NCI-H748 treated with DMSO at 0.1 percent for 48 hours (cell line): ENCODE data around the gene GRPEL1.

Experiments
- DNase-seq: peaks from one replicate; lab custom pipeline; 2025; lab: John Stamatoyannopoulos, UW

Gene GRPEL1

DNA sequence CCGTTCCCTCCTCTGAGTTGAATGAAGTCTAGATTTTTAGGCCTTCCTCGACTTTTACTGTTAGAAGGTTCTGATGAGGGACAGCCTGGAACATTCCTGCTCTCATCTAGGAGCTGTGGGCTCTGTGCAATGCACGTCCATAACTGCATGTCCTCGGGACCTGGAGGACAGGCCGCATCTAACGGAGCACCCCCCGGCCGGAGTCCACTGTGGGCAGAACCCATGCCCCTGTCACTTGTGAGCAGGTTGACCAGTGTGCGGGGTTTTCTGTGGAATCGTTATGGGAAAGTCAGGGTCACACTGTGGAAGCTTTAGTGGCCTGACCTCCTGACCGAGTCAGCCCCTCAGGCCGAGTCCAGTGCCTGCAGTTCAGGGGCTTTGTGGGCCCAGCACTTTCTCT, 44.0 kb downstream of the GRPEL1 start:
- DNase-seq = no peak

DNA sequence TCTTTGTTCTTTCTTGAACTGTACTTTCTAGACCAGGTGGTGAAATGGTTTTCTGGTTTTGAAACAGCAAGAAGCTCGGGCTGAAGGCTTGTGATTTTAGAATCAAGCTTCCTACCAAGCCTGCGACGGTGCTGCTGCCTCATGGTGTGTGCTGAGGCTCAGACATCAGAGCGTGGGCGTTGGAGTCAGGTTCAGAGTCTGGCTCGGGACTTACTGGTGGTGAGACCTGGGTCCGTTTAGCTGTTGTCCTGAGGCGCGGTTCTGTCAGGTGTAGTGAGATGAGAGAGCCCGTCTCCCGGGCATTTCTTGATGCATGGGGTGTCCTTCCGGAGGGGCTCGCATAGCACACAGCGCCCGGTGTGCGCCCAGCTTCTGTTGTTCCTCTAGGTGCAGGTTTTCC, 44.4 kb downstream of the GRPEL1 start:
- DNase-seq = no peak

DNA sequence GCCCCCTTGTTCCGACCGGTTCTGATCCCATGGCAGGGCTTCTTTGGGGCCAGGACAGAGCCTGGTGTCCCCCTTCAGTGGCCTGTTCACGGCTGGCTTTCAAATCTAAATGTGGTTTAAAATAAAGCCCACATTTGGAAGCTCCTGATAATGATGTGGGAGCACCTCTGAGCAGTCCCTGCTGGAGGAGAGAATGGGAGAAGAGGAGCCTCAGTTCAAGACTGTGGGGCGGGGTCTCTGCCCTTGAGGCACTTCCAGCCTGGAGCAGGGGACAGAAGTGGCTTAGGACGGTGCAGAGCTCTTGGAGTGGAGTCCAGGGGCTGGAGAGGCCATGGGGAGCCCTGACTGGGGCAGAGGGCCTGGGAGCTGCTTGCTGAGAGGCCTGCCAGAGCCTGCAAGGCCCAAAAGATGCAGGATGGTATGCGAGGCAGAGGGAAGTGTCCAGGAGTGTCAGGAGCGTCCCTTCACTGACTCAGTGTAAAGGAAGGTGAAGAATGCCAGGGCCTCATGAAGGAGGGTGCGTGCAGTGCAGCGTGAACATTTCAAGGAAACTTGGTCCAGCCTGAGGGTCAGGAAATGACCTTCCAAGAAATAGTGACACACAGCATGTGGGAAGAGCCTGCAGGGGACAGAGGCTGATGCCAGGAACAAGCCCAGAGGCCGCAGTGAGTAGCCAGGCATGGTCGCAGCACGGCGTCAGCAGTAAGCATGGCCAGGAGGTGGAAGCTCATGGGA, 45.8 kb downstream of the GRPEL1 start:
- no peak for DNase-seq

DNA sequence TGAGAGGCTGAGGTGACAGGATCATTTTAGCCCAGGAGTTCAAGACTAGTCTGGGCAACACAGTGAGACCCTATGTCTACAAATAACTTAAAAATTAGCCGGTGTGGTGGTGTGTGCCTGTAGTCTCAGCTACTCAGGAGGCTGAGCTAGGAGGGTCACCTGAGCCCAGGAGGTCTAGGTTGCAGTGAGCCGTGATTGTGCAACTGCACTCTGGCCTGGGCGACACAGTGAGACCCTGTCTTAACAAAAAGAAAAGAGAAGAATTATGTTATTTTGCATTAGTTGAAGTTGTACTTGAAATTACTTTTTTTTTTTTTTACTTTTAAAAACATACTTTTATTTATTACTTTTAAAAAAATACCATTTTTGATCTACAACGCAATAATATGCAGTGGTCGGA, 46.5 kb downstream of the GRPEL1 start:
- no peak for DNase-seq

DNA sequence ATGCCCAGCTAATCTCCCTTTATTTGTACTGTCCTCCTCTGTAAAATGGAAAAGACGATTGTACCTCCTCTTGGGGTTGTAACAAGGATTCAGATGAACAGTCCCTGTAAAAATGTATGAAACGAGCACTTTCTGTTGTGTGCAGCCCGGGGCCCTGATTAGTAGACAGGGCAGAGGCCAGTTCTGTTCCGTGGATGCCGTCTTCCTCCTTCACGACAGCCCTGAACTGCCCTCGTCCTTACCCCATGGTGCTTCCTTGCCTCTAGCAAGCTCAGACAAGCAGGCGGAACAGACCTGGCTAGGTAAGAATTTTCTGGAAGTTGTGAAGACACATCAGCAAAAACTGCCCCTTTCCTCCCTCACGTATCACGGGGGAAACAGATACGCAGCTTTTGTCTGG, 47.0 kb downstream of the GRPEL1 start:
- DNase-seq = no peak

DNA sequence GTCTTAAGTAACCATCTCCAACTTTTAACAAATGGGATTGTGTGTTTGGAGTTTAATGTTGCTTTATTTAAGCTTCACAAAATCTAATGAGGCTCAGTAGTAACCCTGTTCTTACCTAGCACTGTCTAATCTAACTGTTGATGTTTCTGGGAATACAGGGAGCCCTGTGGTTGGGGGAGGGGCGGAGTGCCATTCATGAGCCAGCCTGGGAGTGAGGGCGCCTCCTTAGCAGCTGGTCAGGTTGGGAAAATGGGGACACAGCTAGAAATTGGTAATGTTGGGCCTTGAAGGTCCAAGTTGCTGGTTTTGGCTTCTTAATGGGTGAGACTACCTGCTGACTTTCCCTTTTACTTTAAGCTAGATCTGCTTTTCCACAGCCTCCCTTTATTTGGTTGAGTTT, 47.6 kb downstream of the GRPEL1 start:
- no peak for DNase-seq

DNA sequence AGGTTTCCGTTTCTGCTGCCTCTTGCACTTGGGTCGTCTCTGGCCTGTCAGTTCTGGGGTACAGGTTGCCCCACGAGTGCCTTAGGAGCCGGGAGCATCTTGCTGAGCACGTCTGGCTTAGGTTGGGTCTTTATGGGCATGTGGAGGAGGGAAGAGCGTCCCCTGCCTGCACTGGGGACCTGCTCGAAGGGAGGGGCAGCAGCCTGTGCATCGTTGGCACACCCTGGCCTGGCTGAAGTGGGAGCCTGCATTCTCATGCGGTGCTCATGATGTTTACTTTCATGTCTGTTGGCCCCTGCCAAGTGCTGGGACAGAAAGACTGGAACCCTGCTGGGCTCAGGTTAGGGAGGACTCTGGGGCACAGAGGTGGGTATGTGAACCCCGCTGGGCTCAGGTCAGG, 48.5 kb downstream of the GRPEL1 start:
- DNase-seq = no peak

DNA sequence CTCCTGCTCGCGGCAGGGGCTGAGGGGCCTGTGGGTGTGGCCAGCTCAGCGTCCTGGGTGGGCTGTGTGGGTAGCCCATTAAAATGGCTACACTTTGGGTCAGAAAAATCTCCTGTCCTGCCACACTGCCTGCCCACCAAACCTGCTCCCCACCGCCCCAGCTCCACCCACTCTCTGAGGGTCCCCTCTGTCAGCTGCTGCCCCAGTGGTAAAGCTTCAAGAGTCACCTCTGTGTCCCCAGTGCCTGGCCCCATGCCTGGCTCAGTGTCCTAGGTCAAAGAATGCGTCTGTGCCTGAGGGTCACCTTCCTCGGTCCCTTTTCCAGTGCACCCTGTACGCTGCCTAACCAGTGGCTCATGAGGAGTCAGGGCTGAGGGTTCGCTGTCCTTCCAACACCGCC, 49.6 kb downstream of the GRPEL1 start:
- DNase-seq = no peak

DNA sequence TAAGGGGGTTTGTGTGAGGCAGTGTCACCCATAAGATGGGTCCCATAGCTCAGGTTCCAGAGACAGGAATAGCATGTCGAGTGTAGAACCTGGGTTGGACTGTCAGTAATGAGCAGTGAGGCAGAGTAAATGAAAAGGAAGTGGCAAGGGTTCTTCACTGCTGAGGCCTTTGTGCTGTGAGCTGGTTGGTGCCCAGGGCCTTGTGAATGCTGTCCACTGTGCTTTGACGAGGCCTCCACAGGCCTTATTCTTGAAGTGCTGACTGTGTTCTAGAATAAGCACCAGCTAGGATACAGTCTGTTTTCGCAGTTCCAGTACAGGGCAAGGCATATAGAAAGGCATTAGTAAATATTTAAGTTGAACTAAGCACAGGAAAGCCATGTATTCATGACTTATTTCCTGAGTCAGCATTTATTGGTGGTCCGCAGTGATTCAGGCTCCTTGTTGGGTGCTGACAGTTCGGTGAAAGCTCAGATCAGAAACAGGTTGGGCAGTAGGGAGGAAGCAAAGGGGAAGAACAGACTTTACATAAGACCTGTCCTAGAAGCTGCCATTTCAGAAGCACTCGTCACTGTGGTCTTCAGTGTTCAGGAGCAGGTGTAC, 50.3 kb downstream of the GRPEL1 start:
- DNase-seq = no peak

DNA sequence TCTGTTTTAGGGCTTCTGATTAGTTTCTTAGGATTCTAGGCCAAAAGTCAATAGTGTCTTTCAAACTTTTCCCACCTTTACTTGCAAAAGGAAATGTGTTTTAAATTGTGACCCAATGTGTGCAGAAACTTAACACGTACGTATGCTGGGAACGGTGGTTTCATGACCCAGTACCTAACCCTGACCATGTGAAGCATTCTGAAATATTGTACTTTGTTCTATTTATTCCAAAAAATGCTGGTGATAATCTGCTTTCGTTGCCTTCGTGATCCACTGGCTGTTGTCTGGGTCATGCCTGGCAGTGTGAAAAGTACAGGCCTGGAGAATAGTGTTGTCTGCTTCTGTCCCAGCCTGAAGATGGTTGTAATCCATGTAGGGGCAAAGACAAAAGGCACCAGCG, 51.4 kb downstream of the GRPEL1 start:
- no peak for DNase-seq

DNA sequence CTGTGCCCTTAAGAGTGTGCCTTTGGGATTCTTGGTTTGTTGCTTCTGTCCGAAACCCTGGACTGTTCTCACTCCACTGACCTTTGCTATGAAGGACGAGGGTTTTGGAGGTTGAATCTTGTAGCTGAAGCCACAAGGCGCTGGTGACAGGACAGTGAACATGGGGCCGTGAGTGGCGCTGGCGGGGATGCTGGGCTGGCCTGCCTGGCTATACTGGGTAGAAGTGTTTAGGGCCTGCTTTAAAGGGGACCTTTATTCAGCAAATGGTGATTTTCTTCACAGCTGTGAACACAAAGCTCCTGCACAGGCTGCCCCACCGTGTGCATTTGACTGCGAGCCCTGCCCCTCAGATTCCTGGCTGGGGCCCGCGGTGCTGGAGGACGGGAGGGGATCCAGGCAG, 51.8 kb downstream of the GRPEL1 start:
- DNase-seq = no peak

DNA sequence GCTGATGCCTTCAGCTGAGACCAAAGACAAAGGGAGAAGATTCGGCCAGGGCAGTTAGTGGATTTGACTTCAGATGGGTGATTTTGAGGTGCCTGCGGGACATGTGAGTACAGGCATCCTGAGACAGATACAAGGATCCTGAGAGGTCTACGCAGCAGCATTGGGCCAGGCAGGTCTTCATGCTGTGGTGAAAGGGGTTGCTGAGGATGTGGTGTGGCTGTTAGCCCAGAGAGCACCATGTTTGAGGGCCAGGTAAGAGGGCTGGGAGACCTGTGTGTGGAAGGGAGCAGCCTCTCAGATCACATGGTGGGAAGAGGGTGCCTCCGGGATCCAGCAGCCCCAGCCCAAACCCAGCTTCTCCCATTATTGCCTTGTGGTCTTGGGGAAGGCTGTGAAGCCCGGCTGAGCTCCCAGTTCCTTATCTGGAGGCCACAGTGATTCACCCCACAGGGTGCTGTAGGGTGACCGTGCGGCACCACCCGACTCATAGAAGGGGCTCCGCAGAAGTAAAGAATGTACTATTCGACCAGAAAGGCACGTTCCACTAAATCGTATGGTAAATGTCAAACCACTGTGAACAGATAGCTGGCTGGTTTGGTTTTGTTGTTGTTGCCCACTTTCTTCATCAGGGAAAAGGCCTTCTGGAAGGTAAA, 52.4 kb downstream of the GRPEL1 start:
- no peak for DNase-seq

DNA sequence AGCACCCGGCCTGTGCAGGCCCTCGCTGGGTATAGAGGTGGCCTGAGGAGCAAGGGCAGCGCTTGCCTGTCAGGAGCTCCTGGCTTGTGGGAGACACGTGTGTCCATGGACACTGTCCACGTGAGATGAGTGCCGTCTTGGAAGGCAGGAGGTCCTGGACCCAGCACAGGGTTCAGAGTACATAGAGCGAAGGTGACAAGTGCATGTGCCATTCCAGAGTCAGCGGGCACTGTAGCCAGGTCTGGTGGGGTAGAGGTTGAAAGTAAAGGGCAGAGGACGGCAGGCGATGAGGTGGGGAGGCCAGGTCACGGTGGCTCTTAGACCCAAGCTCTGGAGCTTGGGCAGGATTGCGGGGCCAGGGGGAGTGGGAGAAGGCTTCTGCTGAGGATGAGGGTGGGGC, 53.0 kb downstream of the GRPEL1 start:
- DNase-seq = no peak

DNA sequence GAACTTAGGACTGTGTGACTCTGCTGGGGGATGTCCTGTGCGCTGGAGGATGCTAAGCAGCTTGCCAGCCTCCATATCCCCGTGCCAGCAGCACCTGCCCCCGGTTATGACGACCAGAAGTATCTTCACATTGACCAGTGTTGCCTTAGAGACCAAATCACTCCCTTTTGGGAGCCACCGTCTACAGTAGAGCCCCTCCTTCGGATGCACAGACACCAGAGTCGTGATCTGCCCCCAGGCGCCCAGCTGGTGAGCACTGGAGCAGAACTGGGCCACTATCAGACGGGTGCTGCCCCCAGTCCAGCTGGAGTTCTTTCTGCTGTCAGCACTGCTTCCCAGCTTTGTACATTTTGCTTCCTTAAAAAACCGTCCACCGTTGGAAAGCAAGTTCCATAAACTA, 54.7 kb downstream of the GRPEL1 start:
- no peak for DNase-seq

DNA sequence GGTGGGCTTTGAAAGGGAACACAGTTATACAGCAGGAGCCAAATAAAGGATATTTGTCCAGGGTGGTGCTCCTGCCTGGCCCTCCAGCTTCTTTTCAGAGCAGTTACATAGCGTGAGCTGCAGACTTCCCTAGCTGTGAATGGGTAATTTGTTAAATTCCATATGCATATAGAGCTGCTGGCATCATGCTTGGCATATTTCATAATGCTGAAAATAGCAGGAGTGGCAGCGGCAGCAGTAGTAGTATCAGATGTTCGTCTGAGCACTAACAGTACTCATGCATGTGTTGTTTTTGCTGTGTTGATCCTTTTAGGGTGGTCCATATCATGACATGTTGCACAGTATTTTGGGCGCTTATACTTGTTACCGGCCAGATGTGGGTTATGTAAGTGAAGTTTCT, 58.3 kb downstream of the GRPEL1 start:
- DNase-seq = no peak
